ENCODE results near the gene KRTAP17-1.

KRTAP17-1 gene

DNA sequence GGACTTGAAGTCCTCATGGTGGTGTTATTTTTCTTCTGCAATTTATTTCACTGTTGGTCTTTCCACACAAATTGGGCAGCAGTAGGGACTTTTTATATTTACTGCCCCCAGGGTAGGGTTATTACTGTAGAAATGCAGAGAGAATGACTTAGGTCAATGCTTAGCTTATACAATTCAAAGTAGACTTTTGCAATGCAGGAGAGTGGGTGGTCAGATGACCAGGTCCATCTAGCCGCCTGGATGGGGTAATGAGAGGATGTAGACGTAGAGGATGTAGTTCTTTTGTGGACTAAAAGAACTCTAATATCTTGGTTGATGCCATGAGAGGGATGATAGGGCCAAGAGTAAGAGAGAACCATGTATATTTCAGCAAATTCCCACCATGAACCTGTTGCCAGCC is 2.7 kb upstream of the KRTAP17-1 start:
- CTCF ChIA-PET, result interaction anchor here (1.4 kb wide), 1 partner anchor 13 kb away, joined by 4 read pairs; no protein-coding TSS in a partner anchor
- POLR2A ChIA-PET, result no interaction called here
- no peak for DNase-seq (ENCODE audit: extremely low spot score)
- TF ChIP-seq, protein P1, sequence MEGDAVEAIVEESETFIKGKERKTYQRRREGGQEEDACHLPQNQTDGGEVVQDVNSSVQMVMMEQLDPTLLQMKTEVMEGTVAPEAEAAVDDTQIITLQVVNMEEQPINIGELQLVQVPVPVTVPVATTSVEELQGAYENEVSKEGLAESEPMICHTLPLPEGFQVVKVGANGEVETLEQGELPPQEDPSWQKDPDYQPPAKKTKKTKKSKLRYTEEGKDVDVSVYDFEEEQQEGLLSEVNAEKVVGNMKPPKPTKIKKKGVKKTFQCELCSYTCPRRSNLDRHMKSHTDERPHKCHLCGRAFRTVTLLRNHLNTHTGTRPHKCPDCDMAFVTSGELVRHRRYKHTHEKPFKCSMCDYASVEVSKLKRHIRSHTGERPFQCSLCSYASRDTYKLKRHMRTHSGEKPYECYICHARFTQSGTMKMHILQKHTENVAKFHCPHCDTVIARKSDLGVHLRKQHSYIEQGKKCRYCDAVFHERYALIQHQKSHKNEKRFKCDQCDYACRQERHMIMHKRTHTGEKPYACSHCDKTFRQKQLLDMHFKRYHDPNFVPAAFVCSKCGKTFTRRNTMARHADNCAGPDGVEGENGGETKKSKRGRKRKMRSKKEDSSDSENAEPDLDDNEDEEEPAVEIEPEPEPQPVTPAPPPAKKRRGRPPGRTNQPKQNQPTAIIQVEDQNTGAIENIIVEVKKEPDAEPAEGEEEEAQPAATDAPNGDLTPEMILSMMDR (IDR thresholded peaks at IDR 0.05; ENCODE audit: control extremely low read depth, extremely low read depth, low read depth, missing control alignments), result no peak

DNA sequence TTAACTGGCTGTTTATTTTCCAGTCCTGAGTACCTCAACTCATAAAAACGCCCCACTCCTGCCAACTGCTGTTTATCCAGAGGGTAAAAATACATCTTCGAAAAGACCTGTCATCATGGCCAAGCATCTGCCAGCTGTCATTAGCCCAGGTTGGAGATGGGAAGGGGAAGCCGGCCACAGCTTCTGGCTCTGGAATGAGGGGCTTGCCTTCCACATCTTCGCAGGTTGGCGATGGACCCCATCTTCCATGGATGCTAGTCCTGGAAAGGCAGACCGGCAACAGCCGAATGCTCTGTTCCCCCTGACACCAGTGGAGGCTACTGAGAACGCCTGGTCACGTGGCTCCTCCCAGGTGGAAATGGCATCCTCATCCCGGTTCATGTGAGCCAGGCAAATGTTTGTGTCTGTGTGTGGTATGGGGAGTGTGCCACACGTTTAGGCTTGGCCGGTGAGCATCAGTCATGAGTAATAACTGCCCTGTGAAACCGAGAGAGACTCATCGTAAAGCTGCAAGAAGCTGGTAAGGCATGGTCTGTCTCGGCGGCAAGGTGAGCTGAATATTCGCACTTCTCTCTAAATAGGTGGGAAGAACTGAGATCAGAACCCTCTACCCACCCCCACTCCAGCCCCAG is 420 bp upstream of the KRTAP17-1 start:
- TF ChIP-seq, protein P1 (IDR thresholded peaks at IDR 0.05; ENCODE audit: control extremely low read depth, extremely low read depth, low read depth, missing control alignments), result no peak
- ChIA-PET POLR2A (no interaction called here), CTCF (no interaction called here)
- no peak for DNase-seq (ENCODE audit: extremely low spot score)

DNA sequence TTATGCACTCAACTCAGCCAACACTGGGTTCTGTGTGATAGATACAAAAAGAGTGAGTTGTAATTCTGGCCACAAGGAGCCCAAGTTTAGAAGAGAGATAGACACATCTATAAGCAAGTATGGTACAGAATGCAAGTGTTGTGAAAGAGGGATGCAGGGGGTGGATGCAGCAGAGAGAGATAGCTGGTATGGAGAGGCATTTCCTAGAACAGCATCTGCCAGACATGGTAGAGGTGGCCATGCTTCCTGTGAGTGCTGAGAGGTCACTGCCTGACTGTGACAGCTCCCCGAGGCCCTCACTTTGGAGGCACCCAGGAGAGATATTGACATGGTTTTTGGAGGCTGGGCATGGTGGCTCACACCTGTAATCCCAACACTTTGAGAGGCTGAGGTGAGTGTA is 4.4 kb downstream of the KRTAP17-1 start:
- POLR2A ChIA-PET, result no interaction called here
- CTCF ChIA-PET, result no interaction called here
- TF ChIP-seq, protein P1 (IDR thresholded peaks at IDR 0.05; ENCODE audit: control extremely low read depth, extremely low read depth, low read depth, missing control alignments), result no peak
- DNase-seq (ENCODE audit: extremely low spot score), result no peak

DNA sequence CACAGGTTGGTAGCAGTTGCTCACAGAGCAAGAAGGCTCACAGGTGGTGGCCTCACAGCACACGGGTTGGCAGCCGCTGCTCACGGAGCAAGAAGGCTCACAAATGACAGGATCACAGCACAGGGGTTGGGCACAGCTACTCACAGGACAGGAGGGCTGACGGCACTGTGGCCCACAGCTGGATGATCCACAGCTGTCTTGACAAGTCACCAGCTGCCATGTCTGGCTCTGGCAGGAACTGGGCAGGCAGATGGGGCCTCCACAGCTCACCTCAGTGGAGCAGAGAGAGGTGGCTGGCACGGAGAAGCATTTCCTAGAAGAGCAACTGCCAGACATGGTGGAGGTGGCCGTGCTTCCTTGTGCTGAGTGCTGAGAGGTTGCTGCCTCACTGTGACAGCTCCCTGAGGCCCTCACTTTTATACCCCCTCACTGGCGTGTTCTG is 6.6 kb downstream of the KRTAP17-1 start, which contains the start of gene KRTAP16-1:
Gene KRTAP16-1 (minus strand): TSS at position 392 of the 442 bp plus-strand sequence. CDS start 56 bp downstream, at position 336.
- no peak for DNase-seq (ENCODE audit: extremely low spot score)
- ChIA-PET CTCF (interaction anchor here (1.7 kb wide), 1 partner anchor 14 kb away, joined by 4 read pairs; no protein-coding TSS in a partner anchor), POLR2A (no interaction called here)

DNA sequence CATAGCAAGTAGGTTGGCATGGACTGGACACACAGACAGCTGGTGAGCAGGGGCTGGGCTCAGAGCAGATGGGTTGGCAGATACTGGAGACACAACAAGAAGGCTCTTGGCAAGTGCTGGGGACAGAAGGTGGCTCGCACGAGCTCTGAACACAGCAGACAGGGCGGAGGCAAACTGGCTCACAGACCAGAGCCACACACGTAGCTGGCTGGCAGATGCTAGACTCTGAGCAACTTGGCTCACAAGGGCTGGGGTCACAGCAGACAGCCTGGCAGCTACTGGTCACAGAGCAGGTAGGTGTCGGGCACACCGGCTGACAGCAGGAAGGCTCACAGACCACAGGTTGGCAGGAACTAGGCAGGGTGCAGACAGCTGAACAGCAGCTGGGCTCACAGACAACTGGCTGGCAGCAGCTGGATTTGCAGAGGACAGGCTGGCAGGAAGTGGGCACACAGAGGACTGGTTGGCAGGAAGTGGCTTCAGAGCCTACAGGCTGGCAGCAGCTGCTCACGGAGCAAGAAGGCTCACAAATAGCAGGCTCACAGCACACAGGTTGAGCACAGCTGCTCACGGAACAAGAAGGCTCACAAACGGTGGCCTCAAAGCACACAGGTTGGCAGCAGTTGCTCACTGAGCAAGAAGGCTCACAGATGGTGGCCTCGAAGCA is 7.1 kb downstream of the KRTAP17-1 start:
- TF ChIP-seq, protein P1 (IDR thresholded peaks at IDR 0.05; ENCODE audit: control extremely low read depth, extremely low read depth, low read depth, missing control alignments), result no peak
- ChIA-PET CTCF (interaction anchor here (0.9 to 1.7 kb wide), 2 partner anchors 14 to 400 kb away, joined by 3 to 4 read pairs; no protein-coding TSS in a partner anchor), POLR2A (no interaction called here)
- no peak for DNase-seq (ENCODE audit: extremely low spot score)

More for the DNA sequence above, 6.6 kb downstream of the KRTAP17-1 start, which contains the start of gene KRTAP16-1:
- TF ChIP-seq, protein P1 (IDR thresholded peaks at IDR 0.05; ENCODE audit: control extremely low read depth, extremely low read depth, low read depth, missing control alignments), result no peak

DNA sequence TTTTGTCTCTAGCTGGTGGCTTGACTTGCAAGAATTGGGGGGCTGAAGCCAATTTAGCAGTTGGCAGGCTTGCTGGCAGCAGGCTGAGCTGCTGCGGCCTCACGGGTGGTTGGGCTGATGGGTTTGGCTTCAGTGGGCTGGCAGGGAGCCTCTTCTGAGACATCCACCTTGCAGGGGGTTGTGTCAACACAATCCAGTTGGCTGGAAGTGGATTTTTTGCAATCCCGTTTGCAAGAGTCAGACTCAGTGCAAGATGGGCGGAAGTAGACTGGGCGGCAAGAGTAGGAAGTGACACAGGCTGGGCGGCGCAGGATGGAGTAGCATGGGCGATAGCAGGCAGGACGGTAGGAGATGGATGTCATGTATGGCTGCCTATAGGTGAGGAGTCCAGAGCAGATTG is 7.9 kb downstream of the KRTAP17-1 start:
- ChIA-PET CTCF (interaction anchor here (0.9 to 1.7 kb wide), 2 partner anchors 15 to 399 kb away, joined by 3 to 4 read pairs; no protein-coding TSS in a partner anchor), POLR2A (no interaction called here)
- TF ChIP-seq, protein P1 (IDR thresholded peaks at IDR 0.05; ENCODE audit: control extremely low read depth, extremely low read depth, low read depth, missing control alignments), result no peak
- DNase-seq (ENCODE audit: extremely low spot score), result no peak

Data from GM10248 (cell line).